Progenitor cell of endocrine pancreas (in vitro differentiated cells): ENCODE data around the gene TMEM169. TPM values are rescaled to one million over a fixed set of nuclear protein-coding genes. Genes with fewer than 3 reads are reported as not detected.

Experiments used
- DNase-seq: peaks from one replicate; pipeline ENCODE4 v3.0.0; 2021; ENCODE audit warnings: low spot score; ENCODE audit not compliant: unreplicated experiment
- H3K27ac Mint-ChIP-seq: 2 replicates; pipeline ENCODE4 v1.8.0; 2021; ENCODE audit warnings: mild to moderate bottlenecking, moderate library complexity, mixed read lengths
- H3K27me3 Mint-ChIP-seq: 2 replicates; pipeline ENCODE4 v1.8.0; 2021; ENCODE audit warnings: mixed read lengths
- H3K36me3 Mint-ChIP-seq: 2 replicates; pipeline ENCODE4 v1.8.0; 2022; ENCODE audit warnings: mixed read lengths; ENCODE audit not compliant: insufficient read depth
- H3K4me1 Mint-ChIP-seq: 2 replicates; pipeline ENCODE4 v1.8.0; 2021; ENCODE audit warnings: low read depth, mixed read lengths
- H3K4me3 Mint-ChIP-seq: 2 replicates; pipeline ENCODE4 v1.8.0; 2021; ENCODE audit warnings: low read depth, mild to moderate bottlenecking, moderate library complexity, mixed read lengths
- H3K9me3 Mint-ChIP-seq: 2 replicates; pipeline ENCODE4 v1.8.0; 2021; ENCODE audit warnings: low read depth, mixed read lengths
- long read RNA-seq: library from polyadenylated mRNA; unstranded; transcript quantifications from one replicate; pipeline ENCODE4 v2.0.0, GENCODE V29; 2020
- total RNA-seq: library from RNA; stranded (reverse); gene quantifications from 2 replicates; pipeline ENCODE4 v1.2.1, GENCODE V29; 2021
- TF ChIP-seq, protein P1 (sequence below): fragments of 200-600 bp; sonication (generic); IDR thresholded peaks from one replicate; pipeline ENCODE4 v1.5.0; 2021; ENCODE audit warnings: antibody characterized with exemption, mild to moderate bottlenecking; ENCODE audit not compliant: unreplicated experiment

Gene TMEM169, protein sequence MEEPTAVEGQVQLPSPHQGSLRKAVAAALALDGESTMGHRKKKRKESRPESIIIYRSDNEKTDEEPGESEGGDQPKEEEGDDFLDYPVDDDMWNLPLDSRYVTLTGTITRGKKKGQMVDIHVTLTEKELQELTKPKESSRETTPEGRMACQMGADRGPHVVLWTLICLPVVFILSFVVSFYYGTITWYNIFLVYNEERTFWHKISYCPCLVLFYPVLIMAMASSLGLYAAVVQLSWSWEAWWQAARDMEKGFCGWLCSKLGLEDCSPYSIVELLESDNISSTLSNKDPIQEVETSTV
- total RNA-seq = 3.6 and 3.8 TPM in 2 replicates
- long read RNA-seq, transcript TMEM169-204 (3 exons, 1,634 nt) = major isoform, 5 of 7 reads
- long read RNA-seq, partial matches to known transcripts = 0 of 7 reads
- long read RNA-seq, other reads (novel, unspliced or antisense) = 2 of 7 reads

DNA sequence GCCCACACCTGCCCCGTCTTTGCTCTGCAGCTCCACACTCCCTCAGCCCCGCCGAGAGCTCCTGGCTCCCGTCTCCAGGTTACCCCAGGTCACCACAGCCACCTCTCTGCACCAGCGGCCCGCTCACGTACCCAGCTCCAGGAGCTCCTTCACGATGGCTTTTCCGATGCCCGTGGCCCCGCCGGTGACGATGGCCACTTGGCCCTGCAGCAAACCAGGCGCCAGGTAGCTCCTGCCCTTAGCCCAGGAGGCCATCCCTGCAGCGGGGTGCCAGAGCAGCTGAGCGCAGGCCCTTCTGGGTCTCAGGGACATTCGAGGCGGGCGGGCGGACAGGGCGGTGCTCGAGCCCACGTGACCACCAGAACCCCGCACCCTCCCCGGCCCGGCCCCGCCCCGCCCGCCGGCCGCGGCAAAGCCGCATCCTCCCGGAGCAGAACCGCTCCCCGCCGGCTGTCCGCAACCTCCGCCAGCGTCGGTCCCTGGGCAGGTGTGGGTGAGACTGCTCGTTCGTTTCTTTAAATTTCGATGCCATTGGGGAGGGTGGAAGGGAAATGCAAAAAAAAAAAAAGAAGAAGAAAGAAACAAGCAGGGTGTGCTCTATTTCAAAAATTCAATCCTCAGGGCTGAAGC, at the start of gene TMEM169, which contains the start of gene PECR:
TSS of gene TMEM169 (plus strand) at position 433 of the 630 bp plus-strand sequence. CDS start 14,045 bp downstream, outside the sequence.
TSS of gene PECR (minus strand) at position 323 of the 630 bp plus-strand sequence. CDS start at position 255, 68 bp downstream.
- Mint-ChIP-seq H3K4me3 (peak within 1 kb of the TSS; percentile 78), H3K27ac (peak within 1 kb of the TSS; percentile 95), H3K9me3 (no peaks in the 10 kb centered on the region), H3K27me3 (peaks cover 13% of the 10 kb centered on the region), H3K4me1 (peaks cover 31% of the 10 kb centered on the region), H3K36me3 (no peaks in the 10 kb centered on the region)
- TF ChIP-seq, protein P1, sequence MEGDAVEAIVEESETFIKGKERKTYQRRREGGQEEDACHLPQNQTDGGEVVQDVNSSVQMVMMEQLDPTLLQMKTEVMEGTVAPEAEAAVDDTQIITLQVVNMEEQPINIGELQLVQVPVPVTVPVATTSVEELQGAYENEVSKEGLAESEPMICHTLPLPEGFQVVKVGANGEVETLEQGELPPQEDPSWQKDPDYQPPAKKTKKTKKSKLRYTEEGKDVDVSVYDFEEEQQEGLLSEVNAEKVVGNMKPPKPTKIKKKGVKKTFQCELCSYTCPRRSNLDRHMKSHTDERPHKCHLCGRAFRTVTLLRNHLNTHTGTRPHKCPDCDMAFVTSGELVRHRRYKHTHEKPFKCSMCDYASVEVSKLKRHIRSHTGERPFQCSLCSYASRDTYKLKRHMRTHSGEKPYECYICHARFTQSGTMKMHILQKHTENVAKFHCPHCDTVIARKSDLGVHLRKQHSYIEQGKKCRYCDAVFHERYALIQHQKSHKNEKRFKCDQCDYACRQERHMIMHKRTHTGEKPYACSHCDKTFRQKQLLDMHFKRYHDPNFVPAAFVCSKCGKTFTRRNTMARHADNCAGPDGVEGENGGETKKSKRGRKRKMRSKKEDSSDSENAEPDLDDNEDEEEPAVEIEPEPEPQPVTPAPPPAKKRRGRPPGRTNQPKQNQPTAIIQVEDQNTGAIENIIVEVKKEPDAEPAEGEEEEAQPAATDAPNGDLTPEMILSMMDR = no peak
- peak; percentile 68 for DNase-seq

DNA sequence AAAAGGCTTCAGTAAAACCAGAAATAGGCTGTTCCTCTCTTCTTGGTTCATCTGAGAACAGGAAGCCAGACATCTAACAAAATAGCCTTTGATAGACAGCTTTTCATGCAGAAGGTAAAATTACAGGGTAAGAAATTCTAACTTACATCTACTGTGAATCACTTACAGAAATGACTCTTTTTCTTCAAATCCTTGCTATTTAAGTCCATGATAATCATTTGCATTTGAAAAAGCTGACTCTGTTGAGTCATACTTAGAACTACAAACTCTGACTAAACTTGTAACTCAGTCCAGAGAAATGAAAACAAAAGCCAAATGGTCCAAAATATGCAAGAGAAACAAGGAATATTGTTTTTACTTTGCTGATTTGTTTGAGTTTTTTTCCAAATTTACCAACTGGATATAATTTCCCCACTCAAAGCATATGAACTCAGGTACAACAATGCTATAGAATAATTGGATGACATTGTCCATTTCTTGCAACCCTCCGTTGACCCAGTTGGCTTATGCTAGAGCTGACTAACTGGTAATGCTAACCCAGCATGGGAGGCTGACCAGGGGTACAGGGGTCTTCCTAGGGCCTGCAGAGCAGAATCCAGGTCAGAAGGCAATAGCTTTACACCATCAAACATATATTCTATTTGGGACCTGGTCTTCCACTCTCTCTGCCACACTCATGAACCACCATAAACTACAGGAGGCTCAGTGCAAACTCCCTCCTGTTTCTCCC, 49.6 kb upstream of the TMEM169 start:
- DNase-seq = no peak
- H3K27me3 Mint-ChIP-seq = no peaks in the 10 kb centered on the region
- H3K4me3 Mint-ChIP-seq = no peak overlapping the region
- H3K27ac Mint-ChIP-seq = no peak overlapping the region
- H3K9me3 Mint-ChIP-seq = no peaks in the 10 kb centered on the region
- H3K4me1 Mint-ChIP-seq = no peaks in the 10 kb centered on the region
- H3K36me3 Mint-ChIP-seq = peaks cover 3% of the 10 kb centered on the region
- TF ChIP-seq, protein P1 = no peak

DNA sequence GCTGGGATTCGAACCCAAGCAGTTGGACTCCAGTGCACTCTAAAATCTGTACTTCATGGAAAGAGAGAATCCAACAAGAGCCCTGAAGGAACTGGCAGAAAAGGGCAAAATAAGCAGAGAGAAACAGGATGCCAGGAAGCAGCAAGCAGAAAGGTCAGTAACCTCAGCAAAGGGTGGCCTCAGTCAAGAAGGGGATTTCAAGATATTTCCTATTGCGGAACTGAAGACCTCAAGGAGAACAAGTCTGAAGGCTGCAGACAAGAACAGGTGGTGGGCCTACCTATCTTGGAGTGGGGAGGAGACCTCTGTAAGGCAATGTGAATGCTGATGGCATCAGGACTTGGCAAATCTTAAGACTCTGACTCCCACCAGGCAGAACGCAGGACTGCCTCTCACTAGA, 48.3 kb upstream of the TMEM169 start:
- Mint-ChIP-seq H3K27me3 (no peaks in the 10 kb centered on the region), H3K9me3 (no peaks in the 10 kb centered on the region), H3K36me3 (peaks cover 1% of the 10 kb centered on the region), H3K27ac (no peak overlapping the region), H3K4me1 (no peaks in the 10 kb centered on the region), H3K4me3 (no peak overlapping the region)
- DNase-seq = no peak
- TF ChIP-seq, protein P1 = no peak

DNA sequence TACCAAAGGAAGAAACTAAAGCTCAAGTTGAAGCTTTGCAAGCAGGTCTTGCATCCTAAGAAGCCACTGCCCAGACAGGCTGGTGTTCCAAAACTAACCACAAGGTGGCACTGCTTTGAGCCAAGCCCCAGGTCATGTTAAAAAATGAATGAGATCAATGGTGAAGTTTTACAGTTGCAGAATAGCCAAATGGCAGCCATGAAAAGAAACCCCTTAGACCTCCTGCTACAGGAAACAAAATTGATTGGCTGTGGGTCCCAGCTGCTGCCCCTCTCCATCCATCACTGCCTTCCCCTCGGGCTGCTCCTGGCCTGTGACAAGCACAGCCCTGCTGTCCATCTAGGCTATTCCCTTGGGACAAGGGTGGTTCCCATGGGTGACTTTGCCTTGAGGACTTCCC, 47.7 kb upstream of the TMEM169 start:
- TF ChIP-seq, protein P1 = peak; percentile 88
- Mint-ChIP-seq H3K36me3 (peaks cover 1% of the 10 kb centered on the region), H3K27ac (no peak overlapping the region), H3K4me1 (no peaks in the 10 kb centered on the region), H3K27me3 (no peaks in the 10 kb centered on the region), H3K4me3 (no peak overlapping the region), H3K9me3 (no peaks in the 10 kb centered on the region)
- peak; percentile 67 for DNase-seq

DNA sequence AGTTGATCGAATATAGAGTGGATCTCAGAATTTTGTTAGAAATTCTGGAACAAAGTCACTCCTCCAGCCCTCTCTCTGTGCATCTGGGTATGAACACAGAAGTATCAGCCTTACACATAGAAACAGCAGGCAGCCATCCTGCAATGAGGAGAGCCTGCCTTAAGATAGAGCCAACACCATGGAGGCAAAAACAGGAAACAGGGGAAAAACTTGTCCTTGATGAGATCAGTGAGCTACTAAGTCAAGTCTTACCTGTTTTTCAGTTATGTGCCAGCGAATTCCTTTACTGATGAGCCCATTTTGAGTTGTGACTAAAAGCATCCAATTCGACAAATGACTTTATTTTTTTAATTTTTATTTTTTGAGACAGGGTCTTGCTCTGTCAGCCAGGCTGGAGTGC, 41.8 kb upstream of the TMEM169 start:
- no peak overlapping the region for H3K4me3 Mint-ChIP-seq
- TF ChIP-seq, protein P1 = no peak
- no peaks in the 10 kb centered on the region for H3K9me3 Mint-ChIP-seq
- H3K27me3 Mint-ChIP-seq = no peaks in the 10 kb centered on the region
- H3K4me1 Mint-ChIP-seq = no peaks in the 10 kb centered on the region
- no peak for DNase-seq
- peaks cover 3% of the 10 kb centered on the region for H3K36me3 Mint-ChIP-seq
- H3K27ac Mint-ChIP-seq = no peak overlapping the region
